ENCODE results near the gene GATC. TPM values are rescaled to one million over a fixed set of nuclear protein-coding genes. Genes with fewer than 3 reads are reported as not detected.

GATC gene
- total RNA-seq, 1 donor from 2014 or later = 26.9 TPM

- no peak for DNase-seq
Measured at GRCh38 chr12:120470150-120470784, 24.0 kb downstream of the GATC start.

GRCh38 chr12:120472521-120472920 is 26.3 kb downstream of the GATC start:
- DNase-seq = no peak

GRCh38 chr12:120473807-120474615 is 27.8 kb downstream of the GATC start:
- DNase-seq = no peak

- peak; percentile 74 for DNase-seq
Measured at GRCh38 chr12:120474616-120474960, 28.3 kb downstream of the GATC start.

GRCh38 chr12:120475643-120476042 is 29.4 kb downstream of the GATC start:
- no peak for DNase-seq

GRCh38 chr12:120479458-120479857 is 33.2 kb downstream of the GATC start:
- no peak for DNase-seq

- no peak for DNase-seq
Measured at GRCh38 chr12:120480211-120480610, 34.0 kb downstream of the GATC start.

GRCh38 chr12:120481022-120481767 is 35.0 kb downstream of the GATC start:
- DNase-seq = no peak

- no peak for DNase-seq
Measured at GRCh38 chr12:120483621-120484020, 37.4 kb downstream of the GATC start.

- DNase-seq = no peak
Measured at GRCh38 chr12:120485961-120486881, 40.0 kb downstream of the GATC start.

- peak; percentile 49 for DNase-seq
Measured at GRCh38 chr12:120487552-120487951, 41.3 kb downstream of the GATC start.

GRCh38 chr12:120488057-120488640 is 41.9 kb downstream of the GATC start:
- DNase-seq = peak; percentile 61

GRCh38 chr12:120489018-120489417 is 42.8 kb downstream of the GATC start:
- DNase-seq = no peak

GRCh38 chr12:120490325-120490724 is 44.1 kb downstream of the GATC start:
- DNase-seq = no peak

- DNase-seq = no peak
Measured at GRCh38 chr12:120490833-120491512, 44.7 kb downstream of the GATC start.

GRCh38 chr12:120495186-120495730 is 49.0 kb downstream of the GATC start:
- peak; percentile 15 for DNase-seq

- peak; percentile 97 for DNase-seq
Measured at GRCh38 chr12:120495731-120496412, 49.6 kb downstream of the GATC start, which contains the start of gene DYNLL1. Gene DYNLL1 (plus strand): TSS chr12:120496113. CDS start chr12:120496422, 309 bp downstream.

- peak; percentile 70 for DNase-seq
Measured at GRCh38 chr12:120496413-120497340, 50.4 kb downstream of the GATC start.

GRCh38 chr12:120497524-120498150 is 51.4 kb downstream of the GATC start:
- DNase-seq = no peak

Measured in dermis blood vessel endothelial cell (primary cell).